Activated T-cell treated with anti-CD3 and anti-CD28 coated beads, Interleukin-2, amount 50 U/mL, for 4 hours (primary cell): ENCODE results near the gene SLC4A4. TPM values are rescaled to one million over a fixed set of nuclear protein-coding genes. Genes with fewer than 3 reads are reported as not detected.

ENCODE experiments used
- ATAC-seq, 2 donors: fragments of 200-7000 bp; cut with Tn5 transposase; one replicate each; pipeline ENCODE4 v1.10.0; 2021
- DNase-seq: peaks from one replicate; pipeline ENCODE4 v3.0.0-alpha.2; 2020
- H3K27me3 Mint-ChIP-seq: one replicate; pipeline ENCODE4 v1.8.0; 2021; ENCODE audit warnings: low read depth, mixed read lengths
- H3K36me3 Mint-ChIP-seq: one replicate; pipeline ENCODE4 v1.8.0; 2022; ENCODE audit warnings: mixed read lengths; ENCODE audit not compliant: insufficient read depth
- H3K4me1 Mint-ChIP-seq: one replicate; pipeline ENCODE4 v1.8.0; 2021; ENCODE audit warnings: low read depth, mixed read lengths
- H3K4me3 Mint-ChIP-seq: one replicate; pipeline ENCODE4 v1.8.0; 2021; ENCODE audit warnings: mild to moderate bottlenecking, moderate library complexity, mixed read lengths
- H3K9me3 Mint-ChIP-seq: one replicate; pipeline ENCODE4 v1.8.0; 2021; ENCODE audit warnings: mixed read lengths
- total RNA-seq, 3 donors: library from RNA; stranded (reverse); gene quantifications; one replicate each; pipeline ENCODE4 v1.2.1, GENCODE V29; 2021

SLC4A4 gene
- total RNA-seq, 3 donors from 2014 or later = 0.20 to 0.30 (median 0.26) TPM

DNA sequence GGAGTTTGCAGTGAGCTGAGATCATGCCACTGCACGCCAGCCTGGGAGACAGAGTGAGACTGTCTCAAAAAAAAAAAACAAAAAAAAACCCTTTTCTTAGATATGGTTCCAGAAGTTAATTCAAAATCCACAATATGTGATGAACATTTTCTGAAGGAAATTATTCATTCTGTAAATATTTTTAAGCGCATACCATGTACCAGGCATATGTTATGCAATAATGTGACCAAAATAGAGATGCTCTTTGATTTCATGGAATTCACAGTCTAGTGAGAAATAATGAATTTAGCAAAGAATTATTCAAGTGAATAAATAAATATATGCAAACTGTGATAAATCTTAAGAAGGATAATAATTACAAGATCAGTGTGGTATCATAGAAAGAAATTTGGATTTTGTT lies 270.3 kb downstream of the SLC4A4 start:
- H3K9me3 Mint-ChIP-seq = peaks cover 8% of the 10 kb centered on the region
- DNase-seq (no peak), ATAC-seq (no peak)
- H3K36me3 Mint-ChIP-seq = no peaks in the 10 kb centered on the region
- H3K4me3 Mint-ChIP-seq = no peak overlapping the region
- peaks cover 8% of the 10 kb centered on the region for H3K27me3 Mint-ChIP-seq
- H3K4me1 Mint-ChIP-seq = no peaks in the 10 kb centered on the region

DNA sequence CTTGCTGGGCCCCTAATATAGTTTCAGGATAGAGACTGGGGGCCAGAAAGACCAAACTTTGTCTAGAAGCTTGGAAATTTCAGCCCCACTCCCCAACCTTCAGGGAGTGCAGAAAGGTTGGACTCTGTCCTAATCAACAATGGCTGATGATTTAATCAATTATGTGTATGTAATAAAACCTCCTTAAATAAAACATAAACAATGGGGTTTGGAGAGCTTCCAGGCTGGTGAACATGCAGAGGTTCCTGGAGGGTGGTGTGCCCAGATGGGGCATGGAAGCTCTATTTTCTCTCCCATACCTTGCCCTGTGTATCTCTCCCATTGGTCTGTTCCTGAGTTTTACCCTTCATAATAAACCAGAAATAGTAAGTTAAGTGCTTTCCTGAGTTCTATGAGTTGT lies 270.8 kb downstream of the SLC4A4 start:
- no peak for ATAC-seq
- Mint-ChIP-seq H3K4me1 (no peaks in the 10 kb centered on the region), H3K27me3 (peaks cover 8% of the 10 kb centered on the region), H3K9me3 (peaks cover 8% of the 10 kb centered on the region), H3K36me3 (no peaks in the 10 kb centered on the region), H3K4me3 (no peak overlapping the region)
- no peak for DNase-seq

DNA sequence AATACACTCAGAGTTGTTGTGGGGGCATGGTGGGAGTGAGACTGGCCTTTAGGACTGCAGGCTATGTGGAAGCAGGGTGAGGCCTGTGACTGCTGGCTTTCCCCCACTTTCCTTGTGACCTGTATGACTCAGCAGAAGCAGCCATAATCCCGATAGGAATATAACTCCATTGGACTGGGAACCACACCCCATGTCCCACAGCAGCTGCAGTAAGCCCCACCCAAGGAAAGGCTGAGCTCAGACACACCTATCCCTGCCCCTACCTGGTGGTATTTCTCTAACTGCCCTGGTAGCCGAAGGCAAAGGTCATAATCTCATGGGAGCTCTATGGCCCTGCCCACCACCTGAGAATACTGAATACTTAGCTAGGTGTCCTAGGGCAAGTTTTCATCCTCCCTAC lies 275.8 kb downstream of the SLC4A4 start:
- DNase-seq (no peak), ATAC-seq (no peak)
- no peak overlapping the region for H3K4me3 Mint-ChIP-seq
- no peaks in the 10 kb centered on the region for H3K27me3 Mint-ChIP-seq
- H3K4me1 Mint-ChIP-seq = no peaks in the 10 kb centered on the region
- H3K9me3 Mint-ChIP-seq = peaks cover 5% of the 10 kb centered on the region
- H3K36me3 Mint-ChIP-seq = no peaks in the 10 kb centered on the region

DNA sequence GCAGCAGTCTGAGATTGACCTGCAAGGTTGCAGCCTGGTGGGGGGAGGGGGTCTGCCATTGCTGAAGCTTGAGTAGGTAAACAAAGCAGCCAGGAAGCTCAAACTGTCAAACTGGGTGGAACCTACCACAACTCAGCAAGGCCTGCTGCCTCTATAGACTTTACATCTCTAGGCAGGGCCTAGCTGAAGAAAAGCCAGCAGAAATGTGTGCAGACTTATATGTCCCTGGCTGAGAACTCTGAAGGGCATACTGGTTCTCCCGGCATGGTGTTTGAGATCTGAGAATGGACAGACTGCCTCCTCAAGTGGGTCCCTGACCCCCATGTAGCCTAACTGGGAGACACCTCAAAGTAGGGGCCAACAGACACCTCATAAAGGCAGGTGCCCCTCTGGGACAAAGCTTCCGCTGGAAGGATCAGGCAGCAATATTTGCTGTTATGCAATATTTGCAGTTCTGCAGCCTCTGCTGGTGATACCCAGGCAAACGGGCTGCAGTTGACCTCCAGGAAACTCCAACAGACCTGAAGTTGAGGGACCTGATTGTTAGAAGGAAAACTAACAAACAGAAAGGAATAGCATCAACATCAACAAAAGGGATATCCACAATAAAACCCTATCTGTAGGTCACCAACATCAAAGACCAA lies 277.5 kb downstream of the SLC4A4 start:
- H3K9me3 Mint-ChIP-seq = peaks cover 13% of the 10 kb centered on the region
- no peaks in the 10 kb centered on the region for H3K27me3 Mint-ChIP-seq
- no peak for ATAC-seq
- no peak overlapping the region for H3K4me3 Mint-ChIP-seq
- no peaks in the 10 kb centered on the region for H3K4me1 Mint-ChIP-seq
- H3K36me3 Mint-ChIP-seq = no peaks in the 10 kb centered on the region
- DNase-seq = no peak
